HG03460 (cell line): Measurements from ENCODE around the gene DDX54.
"Not testable (repeated sequence)": the region's sequence is repeated elsewhere in the genome, so short reads cannot be mapped to it uniquely, and the experiment has no call there.

Source experiments
- ATAC-seq: cut with Tn5 transposase; IDR thresholded peaks from one replicate; pipeline ENCODE4 v1.9.1; 2021; ENCODE audit not compliant: unreplicated experiment

Gene DDX54

GRCh38 chr12:113129664-113130456 lies 55.4 kb downstream of the DDX54 start:
- no peak for ATAC-seq

- no peak for ATAC-seq
Measured at GRCh38 chr12:113128802-113129663, 56.2 kb downstream of the DDX54 start.

- no peak for ATAC-seq
Measured at GRCh38 chr12:113127791-113128199, 57.5 kb downstream of the DDX54 start.

- no peak for ATAC-seq
Measured at GRCh38 chr12:113120670-113121370, 64.5 kb downstream of the DDX54 start.

GRCh38 chr12:113119980-113120669 lies 65.2 kb downstream of the DDX54 start:
- no peak for ATAC-seq

- no peak for ATAC-seq
Measured at GRCh38 chr12:113118142-113118541, 67.1 kb downstream of the DDX54 start.

GRCh38 chr12:113117684-113118083 lies 67.6 kb downstream of the DDX54 start:
- ATAC-seq = not testable (repeated sequence)

- no peak for ATAC-seq
Measured at GRCh38 chr12:113116875-113117274, 68.4 kb downstream of the DDX54 start.

- ATAC-seq = no peak
Measured at GRCh38 chr12:113115455-113116126, 69.7 kb downstream of the DDX54 start.

GRCh38 chr12:113114447-113115178 lies 70.7 kb downstream of the DDX54 start:
- no peak for ATAC-seq

GRCh38 chr12:113113397-113113796 lies 71.9 kb downstream of the DDX54 start:
- no peak for ATAC-seq

GRCh38 chr12:113112043-113112899 lies 73.0 kb downstream of the DDX54 start:
- ATAC-seq = no peak

- no peak for ATAC-seq
Measured at GRCh38 chr12:113111247-113111646, 74.0 kb downstream of the DDX54 start.

- ATAC-seq = no peak
Measured at GRCh38 chr12:113109872-113110599, 75.2 kb downstream of the DDX54 start.

GRCh38 chr12:113109360-113109759 lies 75.9 kb downstream of the DDX54 start:
- ATAC-seq = no peak

GRCh38 chr12:113108308-113108707 lies 77.0 kb downstream of the DDX54 start:
- ATAC-seq = no peak
